GM15510 (cell line): ENCODE measurements around the gene KAT6B.

Experiments used
- POLR2A ChIP-seq: IDR thresholded peaks from 3 replicates; pipeline ENCODE4 v1.6.1; 2011; ENCODE audit warnings: borderline replicate concordance; ENCODE audit not compliant: insufficient read length; ENCODE audit errors: extremely low read depth

KAT6B gene

DNA sequence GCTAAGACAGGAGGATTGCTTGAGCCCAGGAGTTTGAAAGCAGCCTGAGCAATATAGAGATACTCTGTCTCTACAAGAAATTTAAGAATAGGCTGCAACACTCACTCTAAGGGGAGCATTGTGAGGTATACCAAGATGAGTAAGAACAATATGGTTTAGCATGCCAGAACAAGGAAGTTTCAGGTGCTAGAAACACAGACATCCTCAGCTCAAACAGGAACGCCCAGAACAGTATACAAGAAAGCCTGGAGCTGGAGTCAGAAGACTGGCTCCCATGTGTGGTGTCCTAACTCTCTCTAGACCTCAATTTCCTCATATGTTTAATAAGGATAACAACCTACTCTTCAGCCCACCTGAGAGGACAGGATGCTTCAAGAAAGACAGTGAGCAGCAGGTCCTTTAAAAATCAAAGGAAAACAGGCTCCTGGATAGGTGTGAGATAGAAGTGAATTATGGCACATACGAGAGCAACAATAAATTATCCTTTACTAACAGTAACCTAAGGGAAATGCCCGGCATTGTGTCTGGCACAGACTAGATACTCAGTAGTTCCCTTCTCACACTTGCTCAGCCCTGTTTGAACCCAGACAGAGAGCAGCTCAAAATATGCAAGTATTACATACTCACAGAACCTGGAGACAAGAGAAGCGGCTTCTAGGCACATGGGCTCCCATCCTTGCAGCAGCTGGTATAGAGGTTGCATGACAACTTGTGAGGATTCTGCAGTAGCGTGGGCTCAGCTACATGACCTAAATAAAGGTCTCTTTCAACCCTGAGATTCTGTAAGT, 45.4 kb downstream of the KAT6B start:
- TF ChIP-seq POLR2A = no peak

DNA sequence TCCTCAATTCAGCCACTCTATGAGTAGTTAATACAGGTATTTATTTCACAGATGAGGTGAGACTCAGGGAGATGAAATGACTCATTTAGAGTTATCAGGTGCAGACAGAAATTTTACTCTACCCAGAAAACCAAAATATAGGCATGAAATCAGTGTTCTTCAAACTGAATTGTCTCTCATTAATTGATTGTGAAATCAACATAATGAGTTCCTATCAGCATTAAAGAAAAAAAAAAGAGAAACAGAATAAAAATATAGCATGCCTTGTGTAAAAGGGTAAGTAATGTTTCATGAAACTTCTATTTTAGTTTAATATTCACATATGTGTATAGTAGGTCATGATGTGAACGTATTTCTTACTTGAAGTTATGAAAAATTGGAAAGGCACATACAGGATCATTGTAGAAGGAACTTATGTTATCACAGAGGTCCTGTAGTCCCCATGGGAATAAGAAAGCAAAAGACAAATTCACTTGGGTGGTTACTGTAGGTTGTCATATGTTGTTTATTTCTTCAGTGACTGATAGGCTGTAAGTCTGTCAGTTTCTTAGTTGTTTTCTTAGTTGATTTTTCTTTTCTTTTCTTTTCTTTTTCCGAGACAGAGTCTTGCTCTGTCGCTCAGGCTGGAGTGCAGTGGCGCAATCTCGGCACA, 47.5 kb downstream of the KAT6B start:
- TF ChIP-seq POLR2A = no peak

DNA sequence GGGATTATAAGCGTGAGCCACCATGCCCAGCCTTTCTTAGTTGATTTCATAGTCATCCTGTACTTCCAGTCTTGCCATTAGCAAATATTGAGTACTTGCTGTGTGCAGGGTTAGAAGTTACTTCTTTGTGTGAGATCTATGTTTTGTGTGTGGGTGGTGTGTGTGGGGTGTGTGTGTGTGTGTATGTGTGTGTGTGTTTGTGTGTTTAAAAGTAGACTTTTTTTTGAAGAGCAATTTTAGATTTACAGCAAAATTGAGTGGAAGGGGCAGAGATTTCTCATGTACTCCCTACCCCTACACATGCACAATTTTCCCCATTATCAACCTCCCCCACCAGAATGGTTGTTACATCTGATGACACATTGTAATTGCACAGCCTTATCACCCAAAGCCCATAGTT, 48.2 kb downstream of the KAT6B start:
- no peak for TF ChIP-seq POLR2A

- TF ChIP-seq POLR2A = no peak
Measured at GRCh38 chr10:74875068-74875467, 48.7 kb downstream of the KAT6B start.

DNA sequence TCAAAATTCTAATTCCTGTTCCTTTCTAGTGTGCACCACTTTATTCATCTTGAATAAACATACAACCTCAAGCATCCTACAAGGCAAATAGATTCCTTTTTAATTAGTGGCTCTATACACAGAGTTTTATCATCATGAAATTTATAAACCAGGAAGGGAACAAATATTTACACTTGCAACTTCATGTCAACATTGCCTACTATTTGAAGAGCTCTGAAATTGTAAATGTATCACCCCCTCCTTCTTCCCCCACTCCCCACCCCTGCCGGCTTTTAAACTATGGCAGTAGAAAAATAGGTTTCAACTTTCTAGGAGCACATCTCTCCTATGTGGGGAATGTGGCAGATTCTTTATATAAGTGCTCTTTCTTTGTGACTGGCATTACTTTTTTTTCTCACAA, 49.6 kb downstream of the KAT6B start:
- no peak for TF ChIP-seq POLR2A

GRCh38 chr10:74877898-74878297, 51.5 kb downstream of the KAT6B start:
- no peak for TF ChIP-seq POLR2A

GRCh38 chr10:74880041-74880440, 53.6 kb downstream of the KAT6B start:
- no peak for TF ChIP-seq POLR2A

GRCh38 chr10:74881253-74881884, 55.0 kb downstream of the KAT6B start:
- TF ChIP-seq POLR2A = no peak

- no peak for TF ChIP-seq POLR2A
Measured at GRCh38 chr10:74882427-74882826, 56.0 kb downstream of the KAT6B start.

- no peak for TF ChIP-seq POLR2A
Measured at GRCh38 chr10:74882831-74883230, 56.4 kb downstream of the KAT6B start.

GRCh38 chr10:74883428-74883827, 57.0 kb downstream of the KAT6B start:
- TF ChIP-seq POLR2A = no peak

DNA sequence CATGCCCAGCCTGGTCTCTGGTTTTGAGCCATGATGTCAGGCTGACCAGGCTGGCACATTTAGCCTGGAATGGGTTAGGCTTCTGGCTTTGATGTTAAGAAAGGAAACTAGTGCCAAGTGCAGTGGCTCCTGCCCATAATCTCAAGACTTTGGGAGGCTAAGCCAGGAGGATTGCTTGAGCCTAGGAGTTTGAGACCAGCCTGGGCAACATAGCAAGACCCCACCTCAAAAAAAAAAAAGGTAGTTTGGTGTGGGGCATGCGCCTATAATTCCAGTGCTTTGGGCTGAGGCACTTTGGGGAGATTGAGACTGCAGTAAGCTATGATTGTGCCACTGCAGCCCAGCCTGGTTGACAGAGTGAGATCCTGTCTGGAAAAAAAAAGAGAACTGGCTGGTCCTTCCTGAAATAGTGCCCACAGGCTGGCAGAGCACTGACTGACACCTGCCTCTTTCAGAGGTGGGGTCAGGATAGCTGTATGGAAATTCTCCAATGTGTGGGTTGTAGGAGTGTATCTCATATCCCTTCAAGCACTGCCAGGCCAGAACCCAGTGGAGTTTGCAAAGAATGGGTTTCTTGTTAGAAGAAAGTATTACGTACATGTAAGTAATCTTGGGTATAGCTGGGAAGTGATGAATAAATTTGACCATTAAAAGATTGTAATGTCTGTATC, 61.3 kb downstream of the KAT6B start:
- no peak for TF ChIP-seq POLR2A

GRCh38 chr10:74888962-74889661, 62.7 kb downstream of the KAT6B start:
- TF ChIP-seq POLR2A = no peak

DNA sequence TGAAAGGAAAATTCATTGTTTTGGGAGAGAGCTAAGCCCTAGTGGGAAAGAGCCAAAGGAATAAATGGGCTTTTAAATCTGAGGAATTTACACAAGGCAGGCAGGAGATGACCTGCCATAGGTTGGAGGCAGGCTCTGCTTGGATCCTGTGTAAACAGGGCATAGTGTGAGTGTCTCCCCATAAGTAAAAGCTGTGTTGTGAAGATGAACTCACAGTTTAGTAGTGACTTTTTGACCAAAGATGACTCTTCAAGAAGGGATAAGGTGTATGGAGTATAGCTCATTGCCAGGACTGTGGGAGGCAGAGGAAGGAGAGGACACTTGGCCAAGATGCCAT, 63.2 kb downstream of the KAT6B start:
- TF ChIP-seq POLR2A = no peak

DNA sequence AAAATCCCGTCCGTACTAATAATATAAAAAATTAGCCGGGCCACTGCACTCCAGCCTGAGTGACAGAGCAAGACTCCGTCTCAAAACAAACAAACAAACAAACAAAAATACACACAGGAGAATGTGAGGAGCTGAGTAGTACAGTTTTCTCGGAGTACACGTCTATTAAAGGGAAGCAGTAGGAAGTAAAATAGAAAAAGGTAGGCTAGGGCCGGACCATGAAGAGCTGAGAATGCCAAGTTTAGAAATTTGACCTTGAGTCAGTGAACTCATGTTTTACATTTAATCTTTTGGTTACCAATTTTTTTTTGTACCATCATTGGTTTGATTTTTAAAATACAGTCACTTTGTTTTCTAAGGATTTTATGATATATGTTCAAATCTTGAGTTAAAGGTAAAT, 64.1 kb downstream of the KAT6B start:
- no peak for TF ChIP-seq POLR2A
